Thoracic aorta (tissue), 2 donors: ENCODE measurements around the gene TSTD1. TPM values are rescaled to one million over a fixed set of nuclear protein-coding genes. Genes with fewer than 3 reads are reported as not detected.

Experiments
- ATAC-seq: fragments of 150-250 bp; one replicate; pipeline ENCODE4 v1.8.0; 2017; ENCODE audit warnings: low read depth; ENCODE audit not compliant: insufficient number of reproducible peaks, low FRiP score
- DNase-seq: peaks from one replicate; pipeline ENCODE4 v3.0.0-alpha.2; 2020; ENCODE audit warnings: low spot score
- H3K27ac ChIP-seq, 2 donors: fragments of 200-600 bp; sonication (generic); 1 replicate in 1 of 2; 2 replicates in 1 of 2; pipeline ENCODE4 v1.5.1; 2016; ENCODE audit warnings: mild to moderate bottlenecking in 2 of 2, moderate library complexity in 2 of 2
- H3K27me3 ChIP-seq: fragments of 200-600 bp; sonication (generic); replicated peaks from 2 replicates; pipeline ENCODE4 v1.6.0; 2016; ENCODE audit warnings: mild to moderate bottlenecking; ENCODE audit not compliant: insufficient read depth
- H3K36me3 ChIP-seq: fragments of 200-600 bp; sonication (generic); one replicate; pipeline ENCODE4 v1.5.1; 2016
- H3K4me1 ChIP-seq, 2 donors: fragments of 200-600 bp; sonication (generic); 1 replicate in 1 of 2; 2 replicates in 1 of 2; pipeline versions ENCODE4 v1.5.1 to v1.6.0; 2016; ENCODE audit warnings: low read depth in 2 of 2, mild to moderate bottlenecking in 1 of 2; ENCODE audit not compliant: control insufficient read depth in 1 of 2
- H3K4me3 ChIP-seq: fragments of 200-600 bp; sonication (generic); 2 replicates; pipeline ENCODE4 v1.5.1; 2016; ENCODE audit warnings: mild to moderate bottlenecking
- H3K9me3 ChIP-seq: fragments of 200-600 bp; sonication (generic); 2 replicates; pipeline ENCODE4 v1.5.1; 2016
- total RNA-seq, 2 donors: library from RNA; depleted of rRNA; stranded (reverse); fragments of >200 nt; gene quantifications; one replicate each; pipeline versions ENCODE4 v1.1.0 to v1.2.3, GENCODE V29; 2016
- TF ChIP-seq, protein P1 (sequence below): fragments of 200-600 bp; sonication (generic); IDR thresholded peaks from one replicate; pipeline ENCODE4 v1.5.1; 2019; ENCODE audit warnings: antibody characterized with exemption

The TSTD1 gene
- total RNA-seq, 2 donors from 2014 or later = 19.9 to 34.2 TPM

GRCh38 chr1:161077426-161077825, 38.7 kb upstream of the TSTD1 start:
- ATAC-seq (no peak), DNase-seq (no peak)
- no peaks in the 10 kb centered on the region for H3K27me3 ChIP-seq
- H3K9me3 ChIP-seq = no peaks in the 10 kb centered on the region
- TF ChIP-seq, protein P1, sequence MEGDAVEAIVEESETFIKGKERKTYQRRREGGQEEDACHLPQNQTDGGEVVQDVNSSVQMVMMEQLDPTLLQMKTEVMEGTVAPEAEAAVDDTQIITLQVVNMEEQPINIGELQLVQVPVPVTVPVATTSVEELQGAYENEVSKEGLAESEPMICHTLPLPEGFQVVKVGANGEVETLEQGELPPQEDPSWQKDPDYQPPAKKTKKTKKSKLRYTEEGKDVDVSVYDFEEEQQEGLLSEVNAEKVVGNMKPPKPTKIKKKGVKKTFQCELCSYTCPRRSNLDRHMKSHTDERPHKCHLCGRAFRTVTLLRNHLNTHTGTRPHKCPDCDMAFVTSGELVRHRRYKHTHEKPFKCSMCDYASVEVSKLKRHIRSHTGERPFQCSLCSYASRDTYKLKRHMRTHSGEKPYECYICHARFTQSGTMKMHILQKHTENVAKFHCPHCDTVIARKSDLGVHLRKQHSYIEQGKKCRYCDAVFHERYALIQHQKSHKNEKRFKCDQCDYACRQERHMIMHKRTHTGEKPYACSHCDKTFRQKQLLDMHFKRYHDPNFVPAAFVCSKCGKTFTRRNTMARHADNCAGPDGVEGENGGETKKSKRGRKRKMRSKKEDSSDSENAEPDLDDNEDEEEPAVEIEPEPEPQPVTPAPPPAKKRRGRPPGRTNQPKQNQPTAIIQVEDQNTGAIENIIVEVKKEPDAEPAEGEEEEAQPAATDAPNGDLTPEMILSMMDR = no peak
- H3K27ac ChIP-seq = no peak overlapping the region
- no peaks in the 10 kb centered on the region for H3K4me1 ChIP-seq
- H3K36me3 ChIP-seq = no peaks in the 10 kb centered on the region
- H3K4me3 ChIP-seq = no peak overlapping the region

DNA sequence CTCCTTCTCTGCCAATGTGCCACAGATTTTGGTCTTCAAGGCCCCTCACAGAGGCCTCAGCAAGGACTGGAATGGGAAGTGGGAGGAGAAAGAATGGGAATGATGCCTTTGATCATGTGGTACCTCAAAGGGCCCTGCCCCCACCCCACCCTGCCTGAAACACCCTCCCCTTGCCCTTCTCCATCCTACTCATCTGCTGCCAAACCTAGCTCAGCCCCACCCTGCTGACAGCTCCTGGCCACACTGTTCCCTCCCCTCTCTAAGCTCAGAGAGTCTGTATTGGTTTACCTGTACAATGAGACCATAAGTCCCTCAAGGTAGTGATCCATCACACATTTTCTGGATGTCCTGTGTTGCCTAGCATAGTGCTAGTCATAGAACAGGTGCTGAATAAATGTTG, 37.6 kb upstream of the TSTD1 start:
- ATAC-seq = no peak
- Histone ChIP-seq H3K9me3 (no peaks in the 10 kb centered on the region), H3K4me1 (no peaks in the 10 kb centered on the region), H3K36me3 (no peaks in the 10 kb centered on the region), H3K27me3 (no peaks in the 10 kb centered on the region), H3K27ac (no peak overlapping the region), H3K4me3 (no peak overlapping the region)
- TF ChIP-seq, protein P1 = no peak
- no peak for DNase-seq

DNA sequence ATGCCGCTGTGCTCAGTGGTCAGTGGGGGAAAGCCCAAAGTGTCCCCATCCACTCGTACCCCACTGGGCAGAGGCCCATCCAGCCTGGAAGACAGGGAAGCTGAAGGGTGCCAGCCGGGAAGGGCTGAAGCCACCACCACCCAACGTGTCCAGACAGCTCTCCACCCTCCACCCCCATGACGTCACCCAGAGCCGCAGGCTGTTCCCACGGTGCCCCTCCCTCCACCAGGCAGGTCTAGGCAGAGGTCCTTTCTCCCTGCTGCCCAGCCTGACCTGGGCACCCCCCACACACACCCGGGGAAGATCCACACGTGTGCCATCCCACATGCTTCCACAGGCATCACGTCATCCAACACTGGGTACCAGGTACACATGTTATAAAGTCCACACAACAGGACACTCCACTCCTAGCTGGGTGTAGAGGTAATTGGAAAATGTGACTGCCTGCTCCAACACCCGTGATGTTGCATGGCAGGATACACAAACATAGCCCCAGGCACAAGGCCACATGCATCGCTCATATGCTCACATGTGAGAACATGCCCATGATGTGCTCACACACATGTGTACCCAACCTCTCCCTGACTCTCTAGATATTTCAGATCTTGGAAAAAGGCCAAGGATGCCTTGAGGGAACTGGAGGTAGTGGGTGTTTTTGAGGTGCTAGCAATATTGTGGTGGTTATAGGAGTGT, 36.1 kb upstream of the TSTD1 start:
- H3K9me3 ChIP-seq = no peaks in the 10 kb centered on the region
- no peaks in the 10 kb centered on the region for H3K27me3 ChIP-seq
- DNase-seq (no peak), ATAC-seq (no peak)
- TF ChIP-seq, protein P1 = no peak
- no peaks in the 10 kb centered on the region for H3K4me1 ChIP-seq
- H3K4me3 ChIP-seq = no peak overlapping the region
- H3K36me3 ChIP-seq = no peaks in the 10 kb centered on the region
- H3K27ac ChIP-seq = no peak overlapping the region

- H3K27ac ChIP-seq = no peak overlapping the region
- ATAC-seq (no peak), DNase-seq (no peak)
- H3K36me3 ChIP-seq = no peaks in the 10 kb centered on the region
- no peaks in the 10 kb centered on the region for H3K9me3 ChIP-seq
- TF ChIP-seq, protein P1 = no peak
- H3K4me3 ChIP-seq = no peak overlapping the region
- no peaks in the 10 kb centered on the region for H3K27me3 ChIP-seq
- H3K4me1 ChIP-seq = no peaks in the 10 kb centered on the region
Observed at GRCh38 chr1:161073474-161074121, 34.8 kb upstream of the TSTD1 start.

- TF ChIP-seq, protein P1 = no peak
- no peaks in the 10 kb centered on the region for H3K36me3 ChIP-seq
- no peak overlapping the region for H3K27ac ChIP-seq
- DNase-seq (no peak), ATAC-seq (no peak)
- no peaks in the 10 kb centered on the region for H3K9me3 ChIP-seq
- H3K4me3 ChIP-seq = no peak overlapping the region
- no peaks in the 10 kb centered on the region for H3K27me3 ChIP-seq
- H3K4me1 ChIP-seq = no peaks in the 10 kb centered on the region
Observed at GRCh38 chr1:161072751-161073449, 34.1 kb upstream of the TSTD1 start.
